Adipocyte (in vitro differentiated cells): Measurements from ENCODE around the gene COL4A1.
A peak's percentile ranks its signal among the peaks of the same experiment; 100 is the strongest.

Source experiments
- DNase-seq: peaks from one replicate; pipeline ENCODE4 v3.0.0-alpha.2; 2015; ENCODE audit warnings: low read depth
- H3K27me3 ChIP-seq: replicated peaks from 2 replicates; pipeline ENCODE4 v1.7.0; 2013; ENCODE audit warnings: mild to moderate bottlenecking, low read length, moderate library complexity; ENCODE audit not compliant: control insufficient read depth, insufficient read depth
- H3K36me3 ChIP-seq: 2 replicates; pipeline ENCODE4 v1.7.0; 2013; ENCODE audit warnings: low read length, mild to moderate bottlenecking, moderate library complexity; ENCODE audit not compliant: control insufficient read depth, insufficient read depth, severe bottlenecking
- H3K4me1 ChIP-seq: 2 replicates; pipeline ENCODE4 v1.7.0; 2013; ENCODE audit warnings: mild to moderate bottlenecking, low read length, moderate library complexity; ENCODE audit not compliant: control insufficient read depth, insufficient read depth
- H3K4me3 ChIP-seq: 2 replicates; pipeline ENCODE4 v1.7.0; 2013; ENCODE audit warnings: mild to moderate bottlenecking, low read length, moderate library complexity
- H3K9ac ChIP-seq: 2 replicates; pipeline ENCODE4 v1.7.0; 2013; ENCODE audit warnings: mild to moderate bottlenecking, low read length, moderate library complexity
- H3K9me3 ChIP-seq: 2 replicates; pipeline ENCODE4 v1.7.0; 2013; ENCODE audit warnings: mild to moderate bottlenecking, low read length, moderate library complexity; ENCODE audit not compliant: control insufficient read depth

COL4A1 gene

DNA sequence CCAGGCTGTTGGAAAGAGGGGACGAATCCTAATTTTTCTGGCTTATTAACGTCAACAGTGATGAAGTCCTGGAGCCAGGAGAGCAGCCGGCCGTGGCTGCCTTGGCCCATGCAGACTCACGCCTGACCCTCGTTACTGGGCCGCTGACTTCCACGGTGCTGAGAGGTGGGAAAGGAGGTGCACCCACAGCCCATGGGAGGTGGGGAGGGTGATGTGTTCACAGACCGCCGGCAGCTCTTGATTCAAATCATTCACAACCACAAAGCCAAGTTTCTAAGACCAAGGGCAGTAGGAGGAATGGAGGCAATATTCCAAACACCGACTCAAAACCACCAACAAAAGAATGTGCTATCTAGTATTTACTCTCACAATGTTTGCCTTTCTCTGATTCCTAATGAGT, 24.4 kb upstream of the COL4A1 start:
- peak; percentile 64 for DNase-seq
- no peaks in the 10 kb centered on the region for H3K27me3 ChIP-seq
- H3K9ac ChIP-seq = no peak overlapping the region
- H3K4me3 ChIP-seq = no peak overlapping the region
- peaks cover 25% of the 10 kb centered on the region for H3K4me1 ChIP-seq
- peaks cover 80% of the 10 kb centered on the region for H3K36me3 ChIP-seq
- H3K9me3 ChIP-seq = no peaks in the 10 kb centered on the region

DNA sequence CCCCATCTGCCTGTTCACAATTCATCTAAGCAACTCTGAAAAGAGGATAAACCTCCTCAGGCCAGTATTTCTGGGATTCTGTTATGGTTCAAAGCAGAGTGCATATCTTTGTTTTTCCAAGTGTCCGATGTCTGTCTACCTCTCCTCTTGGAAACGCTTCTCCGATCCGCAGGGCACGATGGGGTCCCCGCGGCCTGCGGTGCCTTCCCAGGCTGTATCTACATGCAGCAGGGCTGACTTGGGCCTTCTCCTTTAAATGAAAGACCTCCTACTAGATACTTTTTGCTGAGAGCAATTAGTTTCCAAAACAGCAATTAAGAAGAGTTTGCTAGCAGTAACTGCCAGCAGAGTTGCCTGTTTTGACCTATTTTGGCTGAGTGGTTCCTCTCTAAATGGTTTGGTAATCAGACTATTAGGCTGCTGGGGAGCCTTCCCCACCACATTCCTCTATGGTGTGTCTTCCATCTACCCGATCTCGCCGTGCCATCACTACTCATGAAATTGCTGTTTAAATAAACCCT, 23.6 kb upstream of the COL4A1 start:
- Histone ChIP-seq H3K4me1 (peaks cover 27% of the 10 kb centered on the region), H3K36me3 (peaks cover 77% of the 10 kb centered on the region), H3K9ac (no peak overlapping the region), H3K9me3 (no peaks in the 10 kb centered on the region), H3K27me3 (no peaks in the 10 kb centered on the region), H3K4me3 (no peak overlapping the region)
- DNase-seq = peak; percentile 77

DNA sequence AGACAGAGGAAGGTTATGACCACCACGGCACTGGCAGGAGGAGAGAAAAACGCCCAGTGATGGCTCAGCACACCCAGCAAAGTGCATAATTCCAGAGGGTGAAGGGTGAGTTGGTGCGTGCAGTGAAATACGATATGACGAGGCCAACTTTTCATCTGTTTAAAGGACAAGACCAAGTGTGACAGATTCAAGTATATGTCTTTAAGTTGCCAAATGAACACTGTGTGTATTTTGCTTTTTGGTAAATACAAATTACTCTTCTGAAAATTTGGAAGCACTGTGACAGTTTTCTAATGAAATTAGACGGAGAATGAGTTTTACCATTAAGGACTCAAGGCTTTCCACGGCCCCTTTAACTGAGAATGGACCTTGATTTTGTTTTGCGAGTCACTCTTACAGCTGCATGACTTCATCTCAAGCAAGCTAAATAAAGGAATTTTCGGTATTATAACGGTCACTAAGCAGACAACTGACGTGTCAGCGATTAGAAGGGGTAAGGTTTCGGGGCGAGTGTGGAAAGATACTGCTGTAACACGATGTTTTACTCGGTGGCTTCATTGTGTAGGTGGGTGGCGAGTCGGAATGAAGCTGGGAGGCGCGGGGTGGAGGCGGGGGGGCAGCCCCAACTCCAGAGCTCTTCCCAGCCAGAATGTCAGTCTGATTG, 23.0 kb upstream of the COL4A1 start:
- Histone ChIP-seq H3K9me3 (no peaks in the 10 kb centered on the region), H3K4me3 (no peak overlapping the region), H3K36me3 (peaks cover 76% of the 10 kb centered on the region), H3K4me1 (peaks cover 27% of the 10 kb centered on the region), H3K9ac (no peak overlapping the region), H3K27me3 (no peaks in the 10 kb centered on the region)
- DNase-seq = peak; percentile 87

DNA sequence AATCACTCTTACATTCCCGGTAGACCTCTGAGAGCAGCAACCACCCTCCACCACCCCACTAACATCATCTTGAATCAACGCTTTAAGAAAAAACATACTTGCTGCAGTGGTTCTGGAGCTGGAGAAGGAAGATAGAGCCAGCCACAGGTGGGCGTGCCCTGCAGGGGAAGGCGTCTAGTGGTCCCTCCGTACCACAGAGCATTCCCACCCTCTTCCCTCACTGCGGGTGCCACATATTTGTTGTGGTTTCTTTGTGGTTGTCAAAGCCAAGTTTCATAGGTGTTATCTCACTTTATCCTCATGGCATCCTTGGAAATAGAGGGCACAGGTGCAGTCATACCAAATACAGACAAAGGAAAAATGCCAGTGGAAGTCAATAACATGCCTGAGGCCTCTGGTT, 22.3 kb upstream of the COL4A1 start:
- no peaks in the 10 kb centered on the region for H3K9me3 ChIP-seq
- no peak for DNase-seq
- no peaks in the 10 kb centered on the region for H3K27me3 ChIP-seq
- H3K36me3 ChIP-seq = peaks cover 76% of the 10 kb centered on the region
- H3K9ac ChIP-seq = no peak overlapping the region
- peaks cover 27% of the 10 kb centered on the region for H3K4me1 ChIP-seq
- no peak overlapping the region for H3K4me3 ChIP-seq

DNA sequence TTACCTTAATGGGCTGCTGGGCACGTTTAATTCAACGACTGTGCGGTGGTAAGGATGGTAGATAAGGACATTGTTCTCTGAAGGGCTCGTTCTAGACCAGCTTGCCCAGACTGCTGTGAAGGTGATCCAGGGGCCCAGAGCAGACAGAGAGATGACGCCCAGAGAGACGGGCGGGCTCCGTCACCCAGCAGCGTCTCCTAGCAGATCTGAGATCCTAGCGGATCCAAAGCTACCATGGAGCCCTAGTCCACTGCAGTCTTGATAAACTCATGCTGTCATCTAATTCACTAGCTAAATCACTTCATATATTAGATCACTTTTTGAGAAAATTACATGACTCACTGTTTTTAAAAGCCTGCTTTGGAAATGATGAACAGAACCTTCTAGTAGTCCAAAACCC, 21.6 kb upstream of the COL4A1 start:
- H3K9ac ChIP-seq = no peak overlapping the region
- no peaks in the 10 kb centered on the region for H3K9me3 ChIP-seq
- H3K4me3 ChIP-seq = no peak overlapping the region
- H3K4me1 ChIP-seq = peaks cover 30% of the 10 kb centered on the region
- peaks cover 75% of the 10 kb centered on the region for H3K36me3 ChIP-seq
- no peak for DNase-seq
- H3K27me3 ChIP-seq = no peaks in the 10 kb centered on the region

DNA sequence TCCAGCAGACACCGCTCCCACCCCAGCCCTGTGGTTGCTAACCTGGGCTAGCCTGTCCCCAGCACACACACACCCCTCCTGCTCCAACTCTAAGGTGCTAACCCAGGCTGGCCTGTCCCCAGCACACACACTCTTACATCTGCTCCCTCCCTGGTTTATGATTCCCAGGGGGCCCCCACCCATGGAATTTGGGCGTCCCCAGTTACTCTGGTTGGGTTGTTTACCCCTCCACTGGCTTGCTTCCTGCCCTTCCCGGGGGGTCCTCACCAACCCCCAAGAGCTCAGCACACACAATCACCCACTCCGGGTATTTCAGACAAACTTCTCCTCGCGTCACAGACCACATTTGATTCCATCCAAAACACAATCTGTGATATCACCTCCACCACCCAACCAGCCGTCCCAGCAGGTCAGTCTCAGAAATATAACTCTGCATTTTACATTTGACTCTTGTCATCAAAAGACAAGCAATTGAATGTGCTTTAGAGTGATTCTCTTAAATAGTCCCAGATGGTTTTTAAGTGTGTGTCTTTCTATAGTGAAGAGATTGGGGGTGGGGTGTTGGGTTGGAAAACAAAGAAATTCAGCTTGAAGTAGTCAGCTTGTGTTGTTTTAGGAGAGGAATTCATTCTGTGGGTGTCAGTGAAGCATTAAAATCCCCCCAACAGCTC, 20.2 kb upstream of the COL4A1 start:
- DNase-seq = peak; percentile 67

DNA sequence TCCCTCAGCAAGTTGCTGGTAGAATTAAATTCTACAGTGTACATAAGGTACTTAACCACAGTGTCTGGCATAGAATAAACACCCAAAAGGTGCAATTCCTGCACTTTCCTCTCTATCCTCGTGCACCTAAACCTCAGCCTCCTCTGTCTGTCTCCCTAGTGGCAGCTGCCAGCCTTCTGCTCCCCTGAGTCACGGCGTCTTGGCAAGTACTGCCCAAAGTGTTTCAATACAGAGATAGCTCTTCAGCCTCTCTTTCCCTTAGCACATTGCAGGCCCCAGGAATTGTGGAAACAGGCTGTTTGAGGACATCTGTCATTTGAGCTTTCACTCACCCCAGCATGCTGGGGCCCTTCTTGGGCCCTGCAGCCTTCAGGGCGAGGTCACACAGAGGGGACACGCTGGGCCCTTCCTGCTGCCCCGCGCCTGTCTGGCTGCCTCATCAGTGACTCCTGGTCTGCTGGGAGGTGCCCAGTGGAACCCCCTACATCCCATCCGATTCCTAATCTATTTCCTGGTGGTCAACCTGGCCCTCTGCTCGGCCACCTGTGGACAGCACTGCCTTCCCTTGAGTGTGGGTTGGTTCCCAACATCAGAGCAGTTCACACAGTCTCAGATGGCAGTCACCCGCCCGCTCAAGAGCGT, 19.4 kb upstream of the COL4A1 start:
- H3K27me3 ChIP-seq = no peaks in the 10 kb centered on the region
- peaks cover 33% of the 10 kb centered on the region for H3K4me1 ChIP-seq
- DNase-seq = no peak
- H3K4me3 ChIP-seq = no peak overlapping the region
- peaks cover 73% of the 10 kb centered on the region for H3K36me3 ChIP-seq
- H3K9me3 ChIP-seq = no peaks in the 10 kb centered on the region
- no peak overlapping the region for H3K9ac ChIP-seq

More for the DNA sequence above, 20.2 kb upstream of the COL4A1 start:
- peaks cover 73% of the 10 kb centered on the region for H3K36me3 ChIP-seq
- H3K27me3 ChIP-seq = no peaks in the 10 kb centered on the region
- no peak overlapping the region for H3K9ac ChIP-seq
- H3K4me3 ChIP-seq = no peak overlapping the region
- H3K4me1 ChIP-seq = peaks cover 38% of the 10 kb centered on the region
- no peaks in the 10 kb centered on the region for H3K9me3 ChIP-seq

DNA sequence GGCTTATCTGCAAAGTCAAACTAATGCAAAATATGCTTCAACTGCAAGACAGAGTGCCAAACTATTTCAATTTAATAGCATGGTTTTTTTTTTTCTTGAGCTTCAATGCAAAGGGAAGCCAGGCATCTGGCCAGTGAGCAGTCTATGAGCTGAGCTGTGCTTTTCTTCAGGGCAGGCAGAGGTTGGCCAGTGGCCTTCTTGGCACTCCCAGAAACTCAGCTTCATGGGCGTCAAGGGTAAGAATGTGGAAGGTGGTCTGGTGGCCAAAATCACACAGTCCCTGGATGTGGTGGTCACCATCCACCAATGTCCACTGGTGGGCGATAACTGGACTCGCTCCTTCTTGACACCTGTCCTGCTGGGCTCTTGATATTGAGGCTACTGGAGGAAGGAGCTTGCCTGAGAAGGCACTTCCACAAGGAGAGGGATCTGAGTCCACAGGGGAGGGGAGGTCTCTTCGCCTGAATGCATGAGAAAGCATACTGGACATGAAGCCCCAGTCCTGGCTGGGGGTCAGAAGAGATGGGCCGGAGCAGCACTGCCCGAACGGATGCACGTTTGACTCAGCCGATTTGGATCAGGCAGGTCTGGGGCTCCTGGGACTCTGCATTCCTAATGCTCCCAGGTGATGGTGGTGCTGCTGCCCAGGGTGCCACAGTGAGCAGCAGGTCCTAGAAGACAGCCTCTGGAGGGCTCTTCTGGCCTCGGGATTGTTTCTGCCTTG, 17.2 kb upstream of the COL4A1 start:
- peaks cover 62% of the 10 kb centered on the region for H3K36me3 ChIP-seq
- no peak overlapping the region for H3K4me3 ChIP-seq
- peaks cover 35% of the 10 kb centered on the region for H3K4me1 ChIP-seq
- H3K9ac ChIP-seq = no peak overlapping the region
- no peaks in the 10 kb centered on the region for H3K9me3 ChIP-seq
- no peak for DNase-seq
- H3K27me3 ChIP-seq = no peaks in the 10 kb centered on the region

DNA sequence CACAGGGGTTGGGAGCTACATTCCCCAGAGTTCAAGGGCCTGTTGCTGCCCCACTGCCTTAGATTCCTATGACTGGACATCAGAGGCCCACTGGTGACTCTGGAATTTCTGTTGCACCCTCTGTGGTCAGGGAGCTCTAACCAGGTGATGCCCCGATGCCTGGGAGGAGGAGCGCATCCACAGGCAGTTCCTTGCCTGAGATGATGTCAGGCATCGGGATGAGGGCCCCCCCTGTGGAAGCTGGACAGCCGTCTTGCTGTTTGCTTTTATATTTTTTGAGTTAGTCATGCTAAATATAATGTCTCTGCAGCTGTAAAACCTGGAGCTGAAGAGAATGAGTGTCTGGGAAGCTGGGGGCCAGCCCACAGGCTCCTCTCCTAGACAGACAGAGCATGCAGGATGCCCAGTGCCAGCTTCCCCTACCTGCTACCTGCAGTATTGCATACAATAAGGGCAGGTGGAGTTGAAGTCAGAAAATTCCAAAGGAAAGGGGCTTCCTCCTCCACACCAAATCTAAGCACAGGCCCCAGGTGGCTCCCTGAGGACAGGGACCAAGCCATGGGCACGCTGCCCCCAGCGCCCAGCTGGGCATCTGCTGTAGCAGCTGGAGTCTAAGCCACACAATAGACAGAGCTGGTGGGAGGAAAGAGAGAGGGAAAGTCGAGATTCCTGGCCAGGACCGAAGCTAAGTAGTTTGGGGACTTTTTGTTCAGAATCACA, 16.4 kb upstream of the COL4A1 start:
- H3K9me3 ChIP-seq = no peaks in the 10 kb centered on the region
- H3K36me3 ChIP-seq = peaks cover 57% of the 10 kb centered on the region
- no peak overlapping the region for H3K9ac ChIP-seq
- H3K27me3 ChIP-seq = no peaks in the 10 kb centered on the region
- H3K4me1 ChIP-seq = peaks cover 36% of the 10 kb centered on the region
- no peak overlapping the region for H3K4me3 ChIP-seq
- peak; percentile 58 for DNase-seq

DNA sequence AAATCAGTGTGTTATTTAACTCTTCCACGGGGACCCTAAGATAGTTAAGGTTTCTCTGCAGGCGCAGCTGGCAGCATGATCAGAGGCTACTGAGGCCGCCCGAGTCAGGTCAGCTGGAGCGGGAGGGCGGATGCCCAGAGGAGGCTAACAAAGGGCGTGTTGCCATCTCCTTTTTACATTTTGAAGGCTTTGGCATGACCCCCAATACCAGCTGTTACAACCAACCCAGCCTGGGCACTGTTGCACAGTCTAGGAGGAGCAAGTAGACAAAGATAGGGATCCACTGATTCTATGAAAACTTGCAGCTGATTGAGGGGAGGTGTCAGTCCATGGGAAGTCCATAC, 15.8 kb upstream of the COL4A1 start:
- no peak for DNase-seq
- Histone ChIP-seq H3K36me3 (peaks cover 61% of the 10 kb centered on the region), H3K27me3 (no peaks in the 10 kb centered on the region), H3K9me3 (no peaks in the 10 kb centered on the region), H3K4me3 (no peak overlapping the region), H3K4me1 (peaks cover 36% of the 10 kb centered on the region), H3K9ac (no peak overlapping the region)
